Spleen (tissue), 11 donors: Measurements from ENCODE around the gene KLHL30. TPM values are rescaled to one million over a fixed set of nuclear protein-coding genes. Genes with fewer than 3 reads are reported as not detected.

Source experiments
- DNase-seq: peaks from one replicate; pipeline ENCODE4 v3.0.0-alpha.2; 2020
- H3K27ac ChIP-seq, 8 donors: fragments of 200-600 bp; sonication (generic) in 7 of 8; 1 replicate in 4 of 8; 2 replicates in 4 of 8; pipeline versions ENCODE4 v1.5.0 to v1.8.0; 2016 to 2021; ENCODE audit warnings: inconsistent platforms in 4 of 8, mild to moderate bottlenecking in 4 of 8, moderate library complexity in 1 of 8
- H3K27me3 ChIP-seq, 7 donors: fragments of 200-600 bp; sonication (generic) in 6 of 7; replicated peaks in 1 of 7; 1 replicate in 4 of 7; 2 replicates in 3 of 7; pipeline versions ENCODE4 v1.5.0 to v1.8.0; 2016 to 2021; ENCODE audit warnings: inconsistent platforms in 3 of 7, mild to moderate bottlenecking in 1 of 7
- H3K36me3 ChIP-seq, 6 donors: fragments of 200-600 bp; sonication (generic) in 5 of 6; 1 replicate in 4 of 6; 2 replicates in 2 of 6; pipeline versions ENCODE4 v1.5.0 to v1.8.0; 2016 to 2021; ENCODE audit warnings: inconsistent platforms in 2 of 6
- H3K4me1 ChIP-seq, 6 donors: fragments of 200-600 bp; sonication (generic) in 5 of 6; 1 replicate in 3 of 6; 2 replicates in 3 of 6; pipeline versions ENCODE4 v1.5.0 to v1.8.0; 2016 to 2021; ENCODE audit warnings: inconsistent platforms in 3 of 6
- H3K4me3 ChIP-seq, 8 donors: fragments of 200-600 bp; sonication (generic) in 7 of 8; 1 replicate in 4 of 8; 2 replicates in 4 of 8; pipeline versions ENCODE4 v1.5.0 to v1.8.0; 2016 to 2021; ENCODE audit warnings: inconsistent platforms in 4 of 8, mild to moderate bottlenecking in 4 of 8, moderate library complexity in 2 of 8
- H3K9me3 ChIP-seq, 8 donors: fragments of 200-600 bp; sonication (generic) in 7 of 8; 1 replicate in 4 of 8; 2 replicates in 4 of 8; pipeline versions ENCODE4 v1.5.0 to v1.8.0; 2016 to 2021; ENCODE audit warnings: inconsistent platforms in 4 of 8
- POLR2A ChIP-seq, 3 donors: fragments of 450-650 bp; IDR thresholded peaks; one replicate each; pipeline ENCODE4 v1.5.1; 2017; ENCODE audit warnings: antibody characterized with exemption in 3 of 3, mild to moderate bottlenecking in 1 of 3
- POLR2AphosphoS5 ChIP-seq, 3 donors: sonication (generic); formaldehyde crosslinking; IDR thresholded peaks; one replicate each; pipeline ENCODE4 v1.5.1; 2017; ENCODE audit warnings: antibody characterized with exemption in 3 of 3
- WGBS, 5 donors: extraction: QIAGEN DNeasy Blood & Tissue Kit in 3 of 5; methylation state at CpG; one replicate each; pipeline versions ENCODE4 v1.1.5 to v1.1.7; 2013 to 2018; 5-methylcytosine and 5-hydroxymethylcytosine counted together
- intact Hi-C: fragments of 100-400 bp; cut with DNase I; formaldehyde crosslinking; loops from one replicate; pipeline ENCODE4 v1.15.0; 2023; ENCODE audit warnings: low total_unique reads
- polyA plus RNA-seq, 3 donors: library from polyadenylated mRNA; stranded (reverse); fragments of 200-250 nt; gene quantifications; one replicate each; pipeline ENCODE4 v1.2.1, GENCODE V29; 2013
- total RNA-seq, 7 donors: library from RNA; depleted of rRNA in 3 of 7; stranded (reverse); fragments of >200 nt in 3 of 7; fragmentation: NEBNext Ultra II Directional in 4 of 7; extraction: Animal tissue kit (Norgen Biotek cat#: 25700) in 4 of 7; gene quantifications; one replicate each; pipeline versions ENCODE4 v1.1.0 to v1.2.1, GENCODE V29; 2016 to 2021
- TF ChIP-seq, protein P1 (sequence below), 11 experiments: fragments of 200-600 bp in 7 of 11; fragments of 450-650 bp in 4 of 11; sonication (generic) in 4 of 11; IDR thresholded peaks in 8 of 11; conservative IDR thresholded peaks in 3 of 11; 1 replicate in 7 of 11; 2 replicates in 4 of 11; pipeline versions ENCODE4 v1.4.0 to v1.8.0; 2016 to 2021; ENCODE audit warnings: antibody characterized with exemption in 11 of 11, inconsistent platforms in 4 of 11, mild to moderate bottlenecking in 1 of 11
- donor health status: healthy with polysubstance abuse.
- donor health status: DM: no; HTN: no; CAD: no; lungs with moderate emphysema.
- donor health status: DM: no; HTN: no; CAD: no.
- donor health status: Bipolar disorder and iron deficiency.
- donor health status: healthy.
- donor health status: DM: no; HTN: no; CAD: no.
- donor health status: DM: yes; HTN: yes; CAD: no.

Gene KLHL30
- total and polyA plus RNA-seq, 10 donors, result 0.09 to 0.85 (median 0.23) TPM; not detected in 2

GRCh38 chr2:238129166-238130010 lies 9.1 kb upstream of the KLHL30 start:
- Histone ChIP-seq H3K36me3 (no peaks in the 10 kb centered on the region), H3K4me3 (no peak overlapping the region), H3K9me3 (no peaks in the 10 kb centered on the region), H3K27ac (no peak overlapping the region), H3K4me1 (peaks cover 0 to 6% (median 2%) of the 10 kb centered on the region in 6 donors), H3K27me3 (peaks cover 0 to 5% (median 0%) of the 10 kb centered on the region in 7 donors)
- intact Hi-C loops, result no loop called here
- DNase-seq, result peak; percentile 59
- TF ChIP-seq POLR2A (IDR thresholded peaks at IDR 0.05) (no peak), POLR2AphosphoS5 (IDR thresholded peaks at IDR 0.05) (no peak)
- TF ChIP-seq, protein P1, sequence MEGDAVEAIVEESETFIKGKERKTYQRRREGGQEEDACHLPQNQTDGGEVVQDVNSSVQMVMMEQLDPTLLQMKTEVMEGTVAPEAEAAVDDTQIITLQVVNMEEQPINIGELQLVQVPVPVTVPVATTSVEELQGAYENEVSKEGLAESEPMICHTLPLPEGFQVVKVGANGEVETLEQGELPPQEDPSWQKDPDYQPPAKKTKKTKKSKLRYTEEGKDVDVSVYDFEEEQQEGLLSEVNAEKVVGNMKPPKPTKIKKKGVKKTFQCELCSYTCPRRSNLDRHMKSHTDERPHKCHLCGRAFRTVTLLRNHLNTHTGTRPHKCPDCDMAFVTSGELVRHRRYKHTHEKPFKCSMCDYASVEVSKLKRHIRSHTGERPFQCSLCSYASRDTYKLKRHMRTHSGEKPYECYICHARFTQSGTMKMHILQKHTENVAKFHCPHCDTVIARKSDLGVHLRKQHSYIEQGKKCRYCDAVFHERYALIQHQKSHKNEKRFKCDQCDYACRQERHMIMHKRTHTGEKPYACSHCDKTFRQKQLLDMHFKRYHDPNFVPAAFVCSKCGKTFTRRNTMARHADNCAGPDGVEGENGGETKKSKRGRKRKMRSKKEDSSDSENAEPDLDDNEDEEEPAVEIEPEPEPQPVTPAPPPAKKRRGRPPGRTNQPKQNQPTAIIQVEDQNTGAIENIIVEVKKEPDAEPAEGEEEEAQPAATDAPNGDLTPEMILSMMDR (IDR thresholded peaks at IDR 0.05 in 8 of 11, conservative IDR thresholded peaks at IDR 0.05 in 3 of 11), result no peak
- WGBS, 5 donors, result 86 to 93% (median 92%) methylated on average over 22 of the region's 22 CpGs

DNA sequence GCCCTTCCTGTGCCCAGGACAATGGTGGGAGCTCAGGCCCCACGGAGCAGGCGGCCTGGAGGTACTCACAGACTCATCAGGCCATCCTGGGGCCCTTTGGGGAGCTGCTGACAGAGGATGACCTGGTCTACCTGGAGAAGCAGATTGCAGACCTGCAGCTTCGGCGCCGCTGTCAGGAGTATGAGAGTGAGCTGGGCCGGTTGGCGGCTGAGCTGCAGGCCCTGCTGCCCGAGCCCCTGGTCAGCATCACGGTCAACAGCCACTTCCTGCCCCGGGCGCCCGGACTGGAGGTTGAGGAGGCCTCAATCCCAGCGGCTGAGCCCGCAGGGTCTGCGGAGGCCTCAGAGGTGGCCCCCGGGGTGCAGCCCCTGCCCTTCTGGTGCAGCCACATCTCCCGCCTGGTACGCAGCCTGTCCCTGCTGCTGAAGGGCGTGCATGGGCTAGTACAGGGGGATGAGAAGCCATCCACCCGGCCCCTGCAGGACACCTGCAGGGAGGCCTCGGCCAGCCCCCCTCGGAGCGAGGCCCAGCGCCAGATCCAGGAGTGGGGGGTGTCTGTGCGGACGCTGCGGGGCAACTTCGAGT lies 8.3 kb upstream of the KLHL30 start:
- no peaks in the 10 kb centered on the region for H3K9me3 ChIP-seq
- no peak overlapping the region for H3K4me3 ChIP-seq
- peaks cover 0 to 5% (median 0%) of the 10 kb centered on the region in 7 donors for H3K27me3 ChIP-seq
- intact Hi-C loops, result no loop called here
- no peak overlapping the region for H3K27ac ChIP-seq
- no peaks in the 10 kb centered on the region for H3K36me3 ChIP-seq
- no peak for TF ChIP-seq POLR2A (IDR thresholded peaks at IDR 0.05)
- TF ChIP-seq, protein P1 (IDR thresholded peaks at IDR 0.05 in 8 of 11, conservative IDR thresholded peaks at IDR 0.05 in 3 of 11), result no peak
- no peak for TF ChIP-seq POLR2AphosphoS5 (IDR thresholded peaks at IDR 0.05)
- DNase-seq, result peak; percentile 71
- peaks cover 0 to 6% (median 2%) of the 10 kb centered on the region in 6 donors for H3K4me1 ChIP-seq
- 86 to 95% (median 89%) methylated on average over 18 to 28 of the region's 28 CpGs for WGBS, 5 donors

- intact Hi-C loops, result no loop called here
- no peak overlapping the region for H3K27ac ChIP-seq
- no peak overlapping the region for H3K4me3 ChIP-seq
- H3K36me3 ChIP-seq, result no peaks in the 10 kb centered on the region
- peaks cover 0 to 6% (median 2%) of the 10 kb centered on the region in 6 donors for H3K4me1 ChIP-seq
- DNase-seq, result peak; percentile 68
- peaks cover 0 to 5% (median 0%) of the 10 kb centered on the region in 7 donors for H3K27me3 ChIP-seq
- WGBS, 5 donors, result 89 to 95% (median 91%) methylated on average over 24 to 68 of the region's 68 CpGs
- no peaks in the 10 kb centered on the region for H3K9me3 ChIP-seq
- no peak for TF ChIP-seq POLR2AphosphoS5 (IDR thresholded peaks at IDR 0.05)
- TF ChIP-seq POLR2A (IDR thresholded peaks at IDR 0.05), result no peak
- TF ChIP-seq, protein P1 (IDR thresholded peaks at IDR 0.05 in 8 of 11, conservative IDR thresholded peaks at IDR 0.05 in 3 of 11), result no peak
Observed at GRCh38 chr2:238130696-238131628, 7.5 kb upstream of the KLHL30 start.
